Suprapubic skin (tissue), 4 donors: ENCODE measurements around the gene ATG2B. TPM values are rescaled to one million over a fixed set of nuclear protein-coding genes. Genes with fewer than 3 reads are reported as not detected.

ENCODE experiments used
- DNase-seq, 2 donors: peaks; one replicate each; pipeline ENCODE4 v3.0.0-alpha.2; 2019; ENCODE audit warnings: low spot score in 2 of 2
- H3K27ac ChIP-seq: fragments of 200-600 bp; sonication (generic); one replicate; pipeline ENCODE4 v1.5.1; 2019
- H3K27me3 ChIP-seq: fragments of 200-600 bp; sonication (generic); one replicate; pipeline ENCODE4 v1.5.1; 2019
- H3K36me3 ChIP-seq: fragments of 200-600 bp; sonication (generic); one replicate; pipeline ENCODE4 v1.5.1; 2019
- H3K4me1 ChIP-seq: fragments of 200-600 bp; sonication (generic); one replicate; pipeline ENCODE4 v1.5.1; 2019
- H3K4me3 ChIP-seq: fragments of 200-600 bp; sonication (generic); one replicate; pipeline ENCODE4 v1.5.1; 2019; ENCODE audit warnings: mild to moderate bottlenecking
- H3K9me3 ChIP-seq: fragments of 200-600 bp; sonication (generic); one replicate; pipeline ENCODE4 v1.5.1; 2019
- CTCF ChIP-seq, 2 donors: fragments of 200-600 bp in 1 of 2; fragments of 450-650 bp in 1 of 2; sonication (generic) in 1 of 2; IDR thresholded peaks; one replicate each; pipeline ENCODE4 v1.5.1; 2016 to 2019; ENCODE audit warnings: antibody characterized with exemption in 2 of 2, mild to moderate bottlenecking in 1 of 2, moderate library complexity in 1 of 2
- EP300 ChIP-seq: sonication (generic); formaldehyde crosslinking; IDR thresholded peaks from one replicate; pipeline ENCODE4 v1.6.1; 2017; ENCODE audit warnings: antibody characterized with exemption
- POLR2A ChIP-seq, 2 donors: fragments of 450-650 bp; IDR thresholded peaks; one replicate each; pipeline ENCODE4 v1.6.1; 2017; ENCODE audit warnings: antibody characterized with exemption in 2 of 2, mild to moderate bottlenecking in 2 of 2, moderate library complexity in 2 of 2
- POLR2AphosphoS5 ChIP-seq, 3 donors: sonication (generic); formaldehyde crosslinking; IDR thresholded peaks; one replicate each; pipeline ENCODE4 v1.6.1; 2017; ENCODE audit warnings: antibody characterized with exemption in 3 of 3
- WGBS: methylation state at CpG from one replicate; pipeline ENCODE4 v1.1.5; 2018; 5-methylcytosine and 5-hydroxymethylcytosine counted together
- total RNA-seq, 4 donors: library from RNA; depleted of rRNA; stranded (reverse); fragments of >200 nt; gene quantifications; one replicate each; pipeline ENCODE4 v1.1.0, GENCODE V29; 2016

ATG2B gene
- total RNA-seq, 4 donors from 2014 or later = 24.6 to 103 (median 42.8) TPM

DNA sequence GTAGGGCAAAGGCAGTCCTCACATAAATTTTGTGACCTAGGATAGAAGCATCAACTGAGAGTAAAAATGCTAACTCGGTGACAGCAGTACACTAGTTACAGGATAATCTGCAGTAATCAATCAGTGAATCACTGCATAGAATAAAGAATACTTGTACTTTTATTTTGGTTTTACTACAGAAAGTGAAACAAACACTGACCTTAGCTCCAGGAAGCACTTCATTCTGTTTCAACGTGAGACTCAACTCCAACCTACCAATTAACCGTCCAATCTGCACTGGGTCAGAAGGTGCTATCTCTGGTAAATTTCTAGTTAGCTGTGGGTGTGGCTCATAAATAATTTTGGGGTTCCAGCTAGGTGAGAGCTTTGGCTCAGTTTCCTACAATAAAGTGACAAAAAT, 21.8 kb downstream of the ATG2B start:
- no peaks in the 10 kb centered on the region for H3K9me3 ChIP-seq
- no peak for DNase-seq
- no peak overlapping the region for H3K27ac ChIP-seq
- TF ChIP-seq POLR2AphosphoS5 (IDR thresholded peaks at IDR 0.05) = no peak
- TF ChIP-seq EP300 = no peak
- no peak for TF ChIP-seq POLR2A (IDR thresholded peaks at IDR 0.05)
- TF ChIP-seq CTCF (IDR thresholded peaks at IDR 0.05) = no peak
- peaks cover 35% of the 10 kb centered on the region for H3K36me3 ChIP-seq
- WGBS = 83% methylated on average over 3 of the region's 3 CpGs
- no peaks in the 10 kb centered on the region for H3K27me3 ChIP-seq
- H3K4me3 ChIP-seq = no peak overlapping the region
- H3K4me1 ChIP-seq = no peaks in the 10 kb centered on the region

DNA sequence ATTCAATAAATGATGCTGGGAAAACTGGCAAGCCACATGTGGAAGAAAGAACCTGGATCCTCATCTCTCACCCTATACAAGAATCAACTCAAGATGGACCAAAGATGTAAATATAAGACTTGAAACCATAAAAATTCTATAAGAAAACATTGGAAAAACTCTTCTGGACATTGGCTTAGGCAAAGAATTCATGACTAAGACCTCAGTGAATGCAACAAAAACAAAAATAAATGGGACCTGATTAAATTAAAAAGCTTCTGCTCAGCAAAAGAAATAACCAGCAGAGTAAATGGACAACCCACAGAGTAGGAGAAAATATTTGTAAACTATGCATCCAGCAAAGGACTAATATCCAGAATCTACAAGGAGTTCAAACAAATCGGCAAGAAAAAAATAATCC, 24.6 kb downstream of the ATG2B start:
- no peaks in the 10 kb centered on the region for H3K27me3 ChIP-seq
- no peak for DNase-seq
- H3K27ac ChIP-seq = no peak overlapping the region
- no peaks in the 10 kb centered on the region for H3K9me3 ChIP-seq
- H3K36me3 ChIP-seq = peaks cover 43% of the 10 kb centered on the region
- TF ChIP-seq POLR2A (IDR thresholded peaks at IDR 0.05) (no peak), CTCF (IDR thresholded peaks at IDR 0.05) (no peak), EP300 (no peak), POLR2AphosphoS5 (IDR thresholded peaks at IDR 0.05) (no peak)
- 97% methylated on average over 1 of the region's 1 CpG for WGBS
- H3K4me3 ChIP-seq = no peak overlapping the region
- no peaks in the 10 kb centered on the region for H3K4me1 ChIP-seq

DNA sequence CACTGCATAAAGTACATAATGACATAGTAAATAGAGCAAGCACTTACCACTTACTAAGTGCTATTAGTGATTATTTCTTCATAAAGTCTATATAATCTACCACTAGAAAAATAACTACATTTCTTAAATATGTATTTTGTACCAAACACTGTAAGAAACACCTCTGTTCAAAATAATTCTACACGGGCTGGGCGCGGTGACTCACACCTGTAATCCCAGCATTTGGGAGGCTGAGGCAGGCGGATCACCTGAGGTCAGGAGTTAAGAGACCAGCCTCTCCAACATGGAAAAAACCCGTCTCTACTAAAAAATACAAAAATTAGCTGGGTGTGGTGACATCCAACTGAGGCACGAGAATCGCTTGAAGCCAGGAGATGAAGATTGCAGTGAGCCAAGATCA, 38.9 kb downstream of the ATG2B start:
- Histone ChIP-seq H3K9me3 (no peaks in the 10 kb centered on the region), H3K36me3 (peaks cover 76% of the 10 kb centered on the region), H3K4me1 (no peaks in the 10 kb centered on the region), H3K27me3 (no peaks in the 10 kb centered on the region), H3K27ac (no peak overlapping the region), H3K4me3 (no peak overlapping the region)
- no peak for DNase-seq
- TF ChIP-seq CTCF (IDR thresholded peaks at IDR 0.05) = no peak
- no peak for TF ChIP-seq POLR2AphosphoS5 (IDR thresholded peaks at IDR 0.05)
- WGBS = 87% methylated on average over 7 of the region's 7 CpGs

DNA sequence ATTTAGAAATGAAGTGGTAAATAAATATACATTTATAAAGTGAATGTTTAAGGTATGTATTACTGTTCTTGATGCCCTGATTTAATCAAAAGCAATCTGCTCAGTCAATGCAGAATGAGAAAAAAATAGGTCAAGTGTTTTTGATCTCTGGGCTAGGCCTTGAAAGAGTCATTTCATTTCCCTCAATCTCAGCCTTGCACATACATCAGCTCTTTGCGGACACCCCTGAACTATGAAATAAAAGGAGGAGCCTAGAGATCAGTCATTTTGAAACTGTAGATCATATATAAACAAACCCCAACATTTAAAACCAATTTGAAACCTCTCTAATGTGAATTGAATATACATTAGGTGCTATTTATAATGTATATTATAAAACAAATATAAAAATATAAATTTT, 42.5 kb downstream of the ATG2B start:
- H3K27ac ChIP-seq = no peak overlapping the region
- H3K4me3 ChIP-seq = no peak overlapping the region
- 87% methylated on average over 1 of the region's 1 CpG for WGBS
- no peaks in the 10 kb centered on the region for H3K4me1 ChIP-seq
- TF ChIP-seq POLR2AphosphoS5 (IDR thresholded peaks at IDR 0.05) = no peak
- no peaks in the 10 kb centered on the region for H3K9me3 ChIP-seq
- H3K27me3 ChIP-seq = no peaks in the 10 kb centered on the region
- H3K36me3 ChIP-seq = peaks cover 79% of the 10 kb centered on the region
- DNase-seq = no peak

- TF ChIP-seq CTCF (IDR thresholded peaks at IDR 0.05) (no peak), POLR2AphosphoS5 (IDR thresholded peaks at IDR 0.05) (no peak)
- Histone ChIP-seq H3K9me3 (no peaks in the 10 kb centered on the region), H3K36me3 (peaks cover 79% of the 10 kb centered on the region), H3K4me1 (no peaks in the 10 kb centered on the region), H3K4me3 (no peak overlapping the region), H3K27me3 (no peaks in the 10 kb centered on the region), H3K27ac (no peak overlapping the region)
- 91% methylated on average over 9 of the region's 9 CpGs for WGBS
- no peak for DNase-seq
Measured at GRCh38 chr14:96318836-96319235, 44.3 kb downstream of the ATG2B start.

DNA sequence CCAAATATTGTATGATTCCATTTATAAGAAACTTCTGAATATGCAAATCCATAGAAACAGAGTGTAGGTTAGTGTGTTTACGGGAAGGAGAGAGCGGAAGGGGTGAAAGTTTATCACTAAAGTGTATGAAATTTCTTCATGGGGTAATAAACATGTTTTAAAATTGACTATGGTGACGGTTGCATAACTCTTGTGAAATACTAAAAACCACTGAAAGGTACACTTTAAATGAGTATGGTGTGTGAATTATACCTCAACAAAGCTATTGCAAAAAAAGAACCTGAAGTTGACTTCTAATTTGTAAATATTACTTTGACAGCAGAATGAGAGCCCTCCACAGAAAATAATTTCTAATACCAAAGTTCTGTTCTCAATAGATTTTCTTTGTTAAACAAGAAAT, 47.1 kb downstream of the ATG2B start:
- WGBS = 98% methylated on average over 3 of the region's 3 CpGs
- TF ChIP-seq EP300 = no peak
- no peak for TF ChIP-seq POLR2AphosphoS5 (IDR thresholded peaks at IDR 0.05)
- Histone ChIP-seq H3K27me3 (no peaks in the 10 kb centered on the region), H3K36me3 (peaks cover 80% of the 10 kb centered on the region), H3K4me3 (no peak overlapping the region), H3K9me3 (no peaks in the 10 kb centered on the region), H3K27ac (no peak overlapping the region), H3K4me1 (no peaks in the 10 kb centered on the region)
- DNase-seq = no peak
